ENCODE data around the gene FRAT2.

GRCh38 chr10:97328646-97329453 lies 5.7 kb downstream of the FRAT2 start:
- TF ChIP-seq POLR2A (IDR thresholded peaks at IDR 0.05; ENCODE audit: low read depth, low read length) (no peak), TAF1 (IDR thresholded peaks at IDR 0.05; ENCODE audit: low read depth, low read length) (no peak), POLR2AphosphoS5 (IDR thresholded peaks at IDR 0.05; ENCODE audit: low read depth, low read length) (no peak), PAX5 (IDR thresholded peaks at IDR 0.05; ENCODE audit: insufficient read depth, low read length, severe bottlenecking) (no peak), SPI1 (IDR thresholded peaks at IDR 0.05; ENCODE audit: low read depth, low read length) (no peak)
